PC-3 (cell line): ENCODE measurements around the gene PDIA3.

Experiments
- EZH2 ChIP-seq: fragments of 300-600 bp; sonication (generic); IDR thresholded peaks from one replicate; pipeline ENCODE4 v1.6.1; 2017; ENCODE audit warnings: antibody characterized with exemption, mild to moderate bottlenecking, low read length; ENCODE audit not compliant: unreplicated experiment
- TF ChIP-seq, protein P1 (sequence below): fragments of 300-600 bp; sonication (generic); conservative IDR thresholded peaks from 2 replicates; pipeline ENCODE4 v1.5.1; 2017; ENCODE audit warnings: antibody characterized with exemption, low read depth, mild to moderate bottlenecking, low read length

DNA sequence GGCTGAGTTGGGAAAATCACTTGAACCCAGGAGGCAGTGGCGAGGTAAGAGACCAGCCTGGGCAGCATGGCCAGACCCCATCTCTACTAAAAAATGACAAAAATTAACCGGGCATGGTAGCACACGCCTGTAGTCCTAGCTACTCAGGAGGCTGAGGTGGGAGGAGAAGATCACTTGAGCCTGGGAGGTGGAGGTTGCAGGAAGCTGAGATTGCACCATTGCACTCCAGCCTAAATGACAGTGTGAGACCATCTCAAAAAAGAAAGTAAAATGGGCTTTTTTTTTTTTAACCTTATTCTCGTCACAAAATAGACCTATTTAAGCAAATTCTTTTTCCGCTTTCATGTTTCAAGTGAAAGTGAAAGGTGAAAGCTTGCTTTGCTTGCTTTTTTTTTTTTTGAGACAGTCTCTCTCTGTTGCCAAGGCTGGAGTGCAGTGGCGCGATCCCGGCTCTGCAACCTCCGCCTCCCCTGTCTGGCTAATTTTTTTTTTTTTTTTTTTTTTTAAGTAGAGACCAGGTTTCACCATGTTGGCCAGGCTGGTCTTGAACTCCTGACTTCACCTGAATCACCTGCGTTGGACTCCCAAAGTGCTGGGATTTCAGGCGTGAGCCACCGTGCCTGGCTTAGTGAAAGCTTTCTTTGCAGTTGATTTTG lies 3.6 kb downstream of the PDIA3 start:
- TF ChIP-seq, protein P1, sequence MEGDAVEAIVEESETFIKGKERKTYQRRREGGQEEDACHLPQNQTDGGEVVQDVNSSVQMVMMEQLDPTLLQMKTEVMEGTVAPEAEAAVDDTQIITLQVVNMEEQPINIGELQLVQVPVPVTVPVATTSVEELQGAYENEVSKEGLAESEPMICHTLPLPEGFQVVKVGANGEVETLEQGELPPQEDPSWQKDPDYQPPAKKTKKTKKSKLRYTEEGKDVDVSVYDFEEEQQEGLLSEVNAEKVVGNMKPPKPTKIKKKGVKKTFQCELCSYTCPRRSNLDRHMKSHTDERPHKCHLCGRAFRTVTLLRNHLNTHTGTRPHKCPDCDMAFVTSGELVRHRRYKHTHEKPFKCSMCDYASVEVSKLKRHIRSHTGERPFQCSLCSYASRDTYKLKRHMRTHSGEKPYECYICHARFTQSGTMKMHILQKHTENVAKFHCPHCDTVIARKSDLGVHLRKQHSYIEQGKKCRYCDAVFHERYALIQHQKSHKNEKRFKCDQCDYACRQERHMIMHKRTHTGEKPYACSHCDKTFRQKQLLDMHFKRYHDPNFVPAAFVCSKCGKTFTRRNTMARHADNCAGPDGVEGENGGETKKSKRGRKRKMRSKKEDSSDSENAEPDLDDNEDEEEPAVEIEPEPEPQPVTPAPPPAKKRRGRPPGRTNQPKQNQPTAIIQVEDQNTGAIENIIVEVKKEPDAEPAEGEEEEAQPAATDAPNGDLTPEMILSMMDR, result no peak
- no peak for TF ChIP-seq EZH2
